Measurements from ENCODE around the gene SLC29A4.

DNA sequence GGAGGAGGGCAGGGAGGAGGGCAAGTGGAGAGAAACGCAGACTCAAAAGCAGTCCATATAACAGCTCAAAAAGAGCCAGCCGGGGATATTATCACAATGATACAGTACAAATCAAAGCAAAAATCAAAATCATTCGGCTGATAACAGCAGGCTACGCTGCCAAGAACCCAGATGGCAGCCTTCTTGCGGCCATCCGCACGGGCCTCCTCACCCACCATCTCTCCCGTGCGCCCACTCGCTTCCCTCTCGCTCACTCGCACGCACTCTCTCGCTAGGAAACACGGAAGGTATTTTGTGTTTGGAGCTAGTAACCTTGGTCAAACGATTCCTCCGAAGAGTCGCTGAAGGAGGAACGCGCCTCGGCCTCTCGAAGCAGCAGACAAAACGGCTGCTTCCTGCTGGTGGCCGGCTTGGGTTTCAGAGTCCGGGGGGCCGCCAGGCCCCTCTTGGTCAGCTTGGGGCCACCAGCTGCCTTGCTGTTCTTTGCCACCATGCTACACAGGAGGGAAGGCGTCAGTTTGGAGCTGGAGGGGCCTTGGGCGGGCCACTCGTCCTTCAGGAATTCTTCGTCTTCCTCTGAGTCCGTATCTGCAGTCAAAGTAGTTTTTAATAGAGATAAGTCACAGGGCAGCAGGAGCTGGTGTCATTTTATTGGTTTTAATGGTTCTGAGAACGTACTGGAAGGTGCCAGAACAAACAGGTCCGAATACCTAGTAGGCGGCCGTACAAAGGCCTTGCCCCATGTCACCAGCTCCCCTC, 68.9 kb downstream of the SLC29A4 start:
- TF ChIP-seq TAF1 (IDR thresholded peaks at IDR 0.05; ENCODE audit: borderline replicate concordance, low read depth, low read length) (no peak), POLR2AphosphoS5 (IDR thresholded peaks at IDR 0.05; ENCODE audit: low read depth, low read length) (no peak), POLR2A (IDR thresholded peaks at IDR 0.05; ENCODE audit: low read depth, low read length) (no peak)
